ENCODE measurements around the gene EPHB1. TPM values are rescaled to one million over a fixed set of nuclear protein-coding genes. Genes with fewer than 3 reads are reported as not detected.

Gene EPHB1
- polyA plus RNA-seq, 1 experiment, result 0.50 TPM

- H3K27me3 ChIP-seq (ENCODE audit: control insufficient read depth, insufficient read depth, low read length), result no peaks in the 10 kb centered on the region
- ChIA-PET CTCF (interaction anchor here (1.0 kb wide), 1 partner anchor 12 kb away, joined by 3 read pairs; no protein-coding TSS in a partner anchor), POLR2A (no interaction called here)
- H3K36me3 ChIP-seq (ENCODE audit: control insufficient read depth, insufficient read depth, low read length), result no peaks in the 10 kb centered on the region
- no peak overlapping the region for H3K4me3 ChIP-seq (ENCODE audit: low read depth, low read length)
- no peak for TF ChIP-seq CTCF (IDR thresholded peaks at IDR 0.05; ENCODE audit: insufficient read depth, low read depth, low read length)
- DNase-seq (ENCODE audit: low read depth), result no peak
Measured at GRCh38 chr3:135238236-135238830, 443.3 kb downstream of the EPHB1 start.

- H3K36me3 ChIP-seq (ENCODE audit: control insufficient read depth, insufficient read depth, low read length), result no peaks in the 10 kb centered on the region
- no peak for DNase-seq (ENCODE audit: low read depth)
- CTCF ChIA-PET, result no interaction called here
- POLR2A ChIA-PET, result no interaction called here
- TF ChIP-seq CTCF (IDR thresholded peaks at IDR 0.05; ENCODE audit: insufficient read depth, low read depth, low read length), result no peak
- no peaks in the 10 kb centered on the region for H3K27me3 ChIP-seq (ENCODE audit: control insufficient read depth, insufficient read depth, low read length)
- H3K4me3 ChIP-seq (ENCODE audit: low read depth, low read length), result no peak overlapping the region
Measured at GRCh38 chr3:135238871-135239614, 444.0 kb downstream of the EPHB1 start.

GRCh38 chr3:135239615-135239884, 444.5 kb downstream of the EPHB1 start:
- no peaks in the 10 kb centered on the region for H3K36me3 ChIP-seq (ENCODE audit: control insufficient read depth, insufficient read depth, low read length)
- no peak for TF ChIP-seq CTCF (IDR thresholded peaks at IDR 0.05; ENCODE audit: insufficient read depth, low read depth, low read length)
- DNase-seq (ENCODE audit: low read depth), result no peak
- H3K27me3 ChIP-seq (ENCODE audit: control insufficient read depth, insufficient read depth, low read length), result no peaks in the 10 kb centered on the region
- ChIA-PET POLR2A (no interaction called here), CTCF (no interaction called here)
- no peak overlapping the region for H3K4me3 ChIP-seq (ENCODE audit: low read depth, low read length)

DNA sequence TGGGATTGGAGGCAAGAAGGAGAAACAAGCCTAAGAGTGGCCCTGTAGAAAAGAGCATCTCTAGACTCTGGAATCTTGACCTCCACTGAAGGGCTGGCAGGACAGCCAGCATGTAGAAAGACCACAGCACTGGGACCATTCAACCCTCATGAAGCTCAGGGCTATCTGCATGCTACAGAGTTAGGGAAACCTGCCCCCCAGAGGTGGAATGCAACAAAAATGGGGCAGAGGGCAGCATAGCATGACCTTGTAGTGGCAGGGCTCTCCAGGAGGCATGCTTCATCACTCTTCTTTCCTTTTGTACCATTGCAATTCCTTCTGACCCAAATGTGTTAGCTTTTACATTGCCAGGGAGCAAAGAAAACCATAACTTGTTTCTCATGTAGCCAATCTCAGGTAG, 445.4 kb downstream of the EPHB1 start:
- no peaks in the 10 kb centered on the region for H3K27me3 ChIP-seq (ENCODE audit: control insufficient read depth, insufficient read depth, low read length)
- CTCF ChIA-PET, result interaction anchor here (0.6 kb wide), 1 partner anchor 28 kb away, joined by 6 read pairs; no protein-coding TSS in a partner anchor
- TF ChIP-seq CTCF (IDR thresholded peaks at IDR 0.05; ENCODE audit: insufficient read depth, low read depth, low read length), result no peak
- POLR2A ChIA-PET, result no interaction called here
- no peak for DNase-seq (ENCODE audit: low read depth)
- H3K4me3 ChIP-seq (ENCODE audit: low read depth, low read length), result no peak overlapping the region
- no peaks in the 10 kb centered on the region for H3K36me3 ChIP-seq (ENCODE audit: control insufficient read depth, insufficient read depth, low read length)

- DNase-seq (ENCODE audit: low read depth), result no peak
- no peak overlapping the region for H3K4me3 ChIP-seq (ENCODE audit: low read depth, low read length)
- no peaks in the 10 kb centered on the region for H3K27me3 ChIP-seq (ENCODE audit: control insufficient read depth, insufficient read depth, low read length)
- POLR2A ChIA-PET, result no interaction called here
- no peak for TF ChIP-seq CTCF (IDR thresholded peaks at IDR 0.05; ENCODE audit: insufficient read depth, low read depth, low read length)
- no peaks in the 10 kb centered on the region for H3K36me3 ChIP-seq (ENCODE audit: control insufficient read depth, insufficient read depth, low read length)
- CTCF ChIA-PET, result no interaction called here
Measured at GRCh38 chr3:135242285-135242684, 447.2 kb downstream of the EPHB1 start.

Measured in BJ (cell line).